HUES64 (cell line): ENCODE data around the gene SERPINB1.
"Not testable (repeated sequence)": the region's sequence is repeated elsewhere in the genome, so short reads cannot be mapped to it uniquely, and the experiment has no call there.

Experiments used
- H3K27ac ChIP-seq: 2 replicates; pipeline ENCODE4 v1.7.0; 2013; ENCODE audit warnings: low read depth, low read length, inconsistent platforms
- H3K27me3 ChIP-seq: 2 replicates; pipeline ENCODE4 v1.6.1; 2013; ENCODE audit warnings: mild to moderate bottlenecking, low read length; ENCODE audit not compliant: insufficient read depth
- H3K36me3 ChIP-seq: 2 replicates; pipeline ENCODE4 v1.6.1; 2013; ENCODE audit warnings: mild to moderate bottlenecking, low read length; ENCODE audit not compliant: insufficient read depth
- H3K4me1 ChIP-seq: 2 replicates; pipeline ENCODE4 v1.6.1; 2013; ENCODE audit warnings: mild to moderate bottlenecking, low read length, moderate library complexity; ENCODE audit not compliant: insufficient read depth
- H3K4me3 ChIP-seq: 2 replicates; pipeline ENCODE4 v1.5.1; 2013; ENCODE audit warnings: mild to moderate bottlenecking, low read length, moderate library complexity
- H3K9ac ChIP-seq: 2 replicates; pipeline ENCODE4 v1.6.1; 2013; ENCODE audit warnings: mild to moderate bottlenecking, low read depth, low read length
- H3K9me3 ChIP-seq: 2 replicates; pipeline ENCODE4 v1.6.1; 2013; ENCODE audit warnings: low read depth, low read length; ENCODE audit not compliant: insufficient read depth
- WGBS: fragments of 150-250, 120-280 bp; methylation state at CpG from one replicate; pipeline ENCODE4 v1.1.7; 2013; ENCODE audit warnings: missing lambda C conversion rate; 5-methylcytosine and 5-hydroxymethylcytosine counted together

Gene SERPINB1

GRCh38 chr6:2865694-2866151 lies 24.1 kb upstream of the SERPINB1 start:
- H3K9me3 ChIP-seq = no peaks in the 10 kb centered on the region
- 49% methylated on average over 4 of the region's 4 CpGs for whole genome bisulfite sequencing
- peak overlapping the region; percentile 23; the same call in 1 of the 2 replicates for H3K9ac ChIP-seq
- peak overlapping the region; percentile 30 for H3K4me3 ChIP-seq
- peak overlapping the region; percentile 87 for H3K27ac ChIP-seq
- H3K36me3 ChIP-seq = no peaks in the 10 kb centered on the region
- H3K27me3 ChIP-seq = no peaks in the 10 kb centered on the region
- H3K4me1 ChIP-seq = peaks cover 56% of the 10 kb centered on the region

- H3K9ac ChIP-seq = 0 out of 2 replicates have a peak overlapping the region, but pooled peaks have one; percentile 23
- 66% methylated on average over 7 of the region's 7 CpGs for WGBS
- H3K36me3 ChIP-seq = no peaks in the 10 kb centered on the region
These were observed 23.6 kb upstream of the SERPINB1 start for GRCh38 chr6:2865270-2865669.

GRCh38 chr6:2863901-2864300 lies 22.2 kb upstream of the SERPINB1 start:
- peaks cover 55% of the 10 kb centered on the region for H3K4me1 ChIP-seq
- H3K36me3 ChIP-seq = no peaks in the 10 kb centered on the region
- 85% methylated on average over 2 of the region's 2 CpGs for WGBS
- no peaks in the 10 kb centered on the region for H3K27me3 ChIP-seq
- no peaks in the 10 kb centered on the region for H3K9me3 ChIP-seq
- no peak overlapping the region for H3K9ac ChIP-seq
- no peak overlapping the region for H3K4me3 ChIP-seq
- H3K27ac ChIP-seq = no peak overlapping the region

More at GRCh38 chr6:2865270-2865669, 23.6 kb upstream of the SERPINB1 start:
- Histone ChIP-seq H3K27ac (peak overlapping the region; percentile 87; the same call in 1 of the 2 replicates), H3K4me1 (peaks cover 56% of the 10 kb centered on the region), H3K4me3 (no peak overlapping the region), H3K9me3 (no peaks in the 10 kb centered on the region), H3K27me3 (no peaks in the 10 kb centered on the region)

- Histone ChIP-seq H3K9ac (no peak overlapping the region), H3K9me3 (no peaks in the 10 kb centered on the region), H3K36me3 (no peaks in the 10 kb centered on the region), H3K4me1 (peaks cover 50% of the 10 kb centered on the region), H3K27ac (no peak overlapping the region), H3K4me3 (no peak overlapping the region), H3K27me3 (no peaks in the 10 kb centered on the region)
- WGBS = 79% methylated on average over 1 of the region's 3 CpGs
These were observed 21.1 kb upstream of the SERPINB1 start for GRCh38 chr6:2862712-2863181.

- no peaks in the 10 kb centered on the region for H3K9me3 ChIP-seq
These were observed 20.1 kb upstream of the SERPINB1 start for GRCh38 chr6:2861822-2862164.

GRCh38 chr6:2861060-2861821 lies 19.6 kb upstream of the SERPINB1 start:
- 94% methylated on average over 12 of the region's 12 CpGs for WGBS
- Histone ChIP-seq H3K27me3 (no peaks in the 10 kb centered on the region), H3K9ac (no peak overlapping the region), H3K36me3 (no peaks in the 10 kb centered on the region), H3K27ac (no peak overlapping the region), H3K4me3 (no peak overlapping the region), H3K4me1 (peaks cover 35% of the 10 kb centered on the region), H3K9me3 (no peaks in the 10 kb centered on the region)

More at GRCh38 chr6:2861822-2862164, 20.1 kb upstream of the SERPINB1 start:
- Histone ChIP-seq H3K27me3 (no peaks in the 10 kb centered on the region), H3K4me3 (no peak overlapping the region), H3K4me1 (peaks cover 40% of the 10 kb centered on the region), H3K9ac (no peak overlapping the region), H3K27ac (no peak overlapping the region), H3K36me3 (no peaks in the 10 kb centered on the region)
- 100% methylated on average over 1 of the region's 1 CpG for WGBS

GRCh38 chr6:2860706-2861059 lies 19.0 kb upstream of the SERPINB1 start:
- H3K4me1 ChIP-seq = peaks cover 29% of the 10 kb centered on the region
- H3K36me3 ChIP-seq, H3K27ac ChIP-seq, H3K9ac ChIP-seq, H3K9me3 ChIP-seq, H3K4me3 ChIP-seq, H3K27me3 ChIP-seq: not testable (repeated sequence)
- 83% methylated on average over 2 of the region's 2 CpGs for WGBS

GRCh38 chr6:2859798-2860705 lies 18.4 kb upstream of the SERPINB1 start:
- not testable (repeated sequence) for H3K36me3 ChIP-seq, H3K27ac ChIP-seq, H3K9ac ChIP-seq, H3K27me3 ChIP-seq, H3K9me3 ChIP-seq, H3K4me3 ChIP-seq
- 95% methylated on average over 38 of the region's 42 CpGs for WGBS
- peaks cover 29% of the 10 kb centered on the region for H3K4me1 ChIP-seq

- Histone ChIP-seq H3K9ac (no peak overlapping the region), H3K4me1 (peaks cover 29% of the 10 kb centered on the region), H3K4me3 (no peak overlapping the region), H3K27ac (no peak overlapping the region), H3K27me3 (no peaks in the 10 kb centered on the region), H3K9me3 (no peaks in the 10 kb centered on the region), H3K36me3 (no peaks in the 10 kb centered on the region)
- WGBS = 96% methylated on average over 3 of the region's 4 CpGs
These were observed 17.6 kb upstream of the SERPINB1 start for GRCh38 chr6:2859185-2859700.

- H3K4me3 ChIP-seq = no peak overlapping the region
- peaks cover 27% of the 10 kb centered on the region for H3K4me1 ChIP-seq
These were observed 16.1 kb upstream of the SERPINB1 start for GRCh38 chr6:2857580-2858337.

More at GRCh38 chr6:2857580-2858337, 16.1 kb upstream of the SERPINB1 start:
- Histone ChIP-seq H3K27me3 (no peaks in the 10 kb centered on the region), H3K9me3 (no peaks in the 10 kb centered on the region), H3K36me3 (no peaks in the 10 kb centered on the region), H3K27ac (no peak overlapping the region; the same call in 1 of the 2 replicates), H3K9ac (no peak overlapping the region)
- WGBS = 74% methylated on average over 18 of the region's 18 CpGs
